G401 (cell line): ENCODE measurements around the gene CA5A. TPM values are rescaled to one million over a fixed set of nuclear protein-coding genes. Genes with fewer than 3 reads are reported as not detected.

Experiments
- DNase-seq: peaks from one replicate; pipeline ENCODE4 v3.0.0-alpha.2; 2015; ENCODE audit warnings: low spot score
- in situ Hi-C: cut with HindIII; loops from 2 replicates; pipeline ENCODE4 v1.10.0; 2016; ENCODE audit warnings: low sequenced_read_pairs, mixed read lengths
- total RNA-seq: library from RNA; depleted of rRNA; stranded (reverse); fragments of >200 nt; shearing (Covaris generic); gene quantifications from 2 replicates; pipeline ENCODE4 v1.2.3, GENCODE V29; 2014; rRNA removed

CA5A gene
- total RNA-seq, 1 experiment from 2014 or later: not detected

DNA sequence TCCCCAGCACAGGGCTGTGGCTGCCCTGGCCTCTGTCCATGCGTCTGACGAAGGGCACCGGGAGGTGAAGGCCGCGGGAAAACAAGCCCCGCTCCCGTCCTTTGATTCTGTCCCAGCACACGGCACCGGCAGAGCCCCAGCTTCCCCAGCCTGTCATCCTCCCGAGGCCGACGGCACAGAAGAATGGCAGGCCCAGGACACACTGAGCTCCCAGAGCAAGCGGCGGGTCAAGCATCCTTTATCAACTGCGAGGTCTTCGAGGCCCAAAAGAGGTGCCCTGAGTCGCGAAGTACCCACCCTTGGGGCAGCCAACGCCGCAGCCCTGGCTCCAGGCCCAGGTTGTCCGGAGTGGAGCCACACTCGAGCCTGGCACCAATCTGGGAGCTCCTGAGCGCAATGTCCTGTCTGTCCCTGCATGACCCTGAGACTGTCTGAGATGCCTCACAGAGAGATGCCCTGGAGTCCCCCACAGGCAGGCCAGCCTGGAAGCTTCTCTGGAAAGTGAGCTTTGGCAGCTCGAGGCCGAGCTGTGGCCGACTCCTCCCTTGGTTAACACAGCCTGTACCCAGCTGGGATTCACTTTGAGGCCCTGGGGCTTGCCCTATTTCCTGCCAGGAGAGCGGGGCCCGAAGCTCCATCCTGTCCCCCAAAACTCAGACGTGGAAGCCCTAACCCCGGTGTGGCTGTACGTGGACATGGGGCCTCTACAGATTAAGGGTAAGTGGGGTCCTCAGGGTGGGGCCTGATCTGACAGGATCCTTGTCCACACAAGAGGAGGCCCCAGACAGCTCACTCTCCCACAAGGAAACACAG lies 90.3 kb downstream of the CA5A start:
- no peak for DNase-seq
- in situ Hi-C loops: no loop called here

- in situ Hi-C loops: no loop called here
- DNase-seq: no peak
These were observed 91.1 kb downstream of the CA5A start for GRCh38 chr16:87845213-87845612.

GRCh38 chr16:87844809-87845208 lies 91.5 kb downstream of the CA5A start:
- no peak for DNase-seq
- in situ Hi-C loops: no loop called here

DNA sequence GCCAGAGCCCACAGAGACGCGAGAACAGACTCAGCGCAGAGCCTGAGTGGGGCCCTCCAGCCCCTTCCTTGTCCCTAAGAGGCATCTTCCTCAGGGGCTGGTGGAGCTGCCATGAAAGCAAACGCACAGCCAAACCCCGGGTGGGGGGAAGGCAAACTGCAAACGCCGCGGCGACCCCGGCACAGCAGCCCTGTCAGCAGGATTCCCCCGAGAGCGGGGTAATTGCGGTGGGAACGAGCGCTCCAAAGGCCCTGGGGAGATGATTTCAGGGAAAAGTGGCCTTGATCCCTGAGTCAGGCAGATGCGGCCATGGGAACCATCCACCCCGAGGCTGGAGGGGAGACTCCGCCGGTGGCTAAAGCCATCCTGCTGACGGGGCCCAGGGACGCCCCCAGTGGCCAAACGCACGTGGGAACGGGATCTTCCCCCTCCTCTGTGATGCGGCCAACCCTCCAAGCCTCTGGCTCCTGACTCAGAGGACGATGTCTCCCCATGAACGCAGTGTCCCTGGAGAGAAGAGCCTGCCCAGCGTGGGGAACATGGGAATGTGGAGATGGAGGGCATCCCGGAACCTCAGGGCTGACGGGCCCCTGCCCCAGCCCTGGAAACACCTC lies 92.1 kb downstream of the CA5A start:
- DNase-seq: no peak
- in situ Hi-C loops: no loop called here

GRCh38 chr16:87843678-87844105 lies 92.6 kb downstream of the CA5A start:
- DNase-seq: no peak
- in situ Hi-C loops: no loop called here

- in situ Hi-C loops: no loop called here
- no peak for DNase-seq
These were observed 94.0 kb downstream of the CA5A start for GRCh38 chr16:87842209-87842869.

- in situ Hi-C loops: no loop called here
- no peak for DNase-seq
These were observed 94.8 kb downstream of the CA5A start for GRCh38 chr16:87841340-87842208.

GRCh38 chr16:87840271-87840978 lies 95.9 kb downstream of the CA5A start:
- DNase-seq: no peak
- in situ Hi-C loops: no loop called here

DNA sequence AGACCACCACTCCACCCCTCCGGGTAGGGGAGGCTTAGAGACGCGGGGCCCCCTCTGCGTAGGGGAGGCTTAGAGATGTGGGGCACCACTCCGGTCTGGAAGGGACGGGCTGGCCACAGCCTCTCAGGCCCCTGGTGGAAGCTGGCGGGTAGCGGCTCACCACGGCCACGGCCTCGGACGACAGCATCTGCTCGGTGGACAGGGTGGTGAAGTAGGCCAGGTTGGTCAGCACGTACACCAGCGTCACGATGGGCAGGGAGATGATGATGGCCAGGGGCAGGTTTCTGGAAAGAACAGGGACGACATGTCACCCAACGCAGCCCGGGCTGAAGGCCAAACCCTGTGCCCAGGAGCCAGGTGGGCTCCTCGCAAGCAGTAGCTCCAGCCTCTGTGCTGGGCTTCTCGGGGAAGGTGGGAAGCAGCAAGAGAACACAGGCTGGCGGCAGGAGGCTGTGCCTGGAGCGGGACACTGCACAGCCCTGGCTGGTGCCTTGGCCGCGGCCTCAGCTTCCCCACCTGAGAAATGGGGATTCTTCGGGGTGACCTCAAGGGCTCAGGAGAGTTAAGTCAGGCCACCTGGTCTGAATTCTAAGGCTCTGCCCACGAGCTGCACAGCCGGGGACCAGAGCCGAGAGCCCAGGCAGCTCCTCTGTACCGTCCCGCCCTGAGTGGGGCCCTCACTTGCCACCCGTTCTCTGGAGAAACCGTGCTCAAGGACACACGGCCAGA lies 96.6 kb downstream of the CA5A start:
- no peak for DNase-seq
- in situ Hi-C loops: no loop called here

DNA sequence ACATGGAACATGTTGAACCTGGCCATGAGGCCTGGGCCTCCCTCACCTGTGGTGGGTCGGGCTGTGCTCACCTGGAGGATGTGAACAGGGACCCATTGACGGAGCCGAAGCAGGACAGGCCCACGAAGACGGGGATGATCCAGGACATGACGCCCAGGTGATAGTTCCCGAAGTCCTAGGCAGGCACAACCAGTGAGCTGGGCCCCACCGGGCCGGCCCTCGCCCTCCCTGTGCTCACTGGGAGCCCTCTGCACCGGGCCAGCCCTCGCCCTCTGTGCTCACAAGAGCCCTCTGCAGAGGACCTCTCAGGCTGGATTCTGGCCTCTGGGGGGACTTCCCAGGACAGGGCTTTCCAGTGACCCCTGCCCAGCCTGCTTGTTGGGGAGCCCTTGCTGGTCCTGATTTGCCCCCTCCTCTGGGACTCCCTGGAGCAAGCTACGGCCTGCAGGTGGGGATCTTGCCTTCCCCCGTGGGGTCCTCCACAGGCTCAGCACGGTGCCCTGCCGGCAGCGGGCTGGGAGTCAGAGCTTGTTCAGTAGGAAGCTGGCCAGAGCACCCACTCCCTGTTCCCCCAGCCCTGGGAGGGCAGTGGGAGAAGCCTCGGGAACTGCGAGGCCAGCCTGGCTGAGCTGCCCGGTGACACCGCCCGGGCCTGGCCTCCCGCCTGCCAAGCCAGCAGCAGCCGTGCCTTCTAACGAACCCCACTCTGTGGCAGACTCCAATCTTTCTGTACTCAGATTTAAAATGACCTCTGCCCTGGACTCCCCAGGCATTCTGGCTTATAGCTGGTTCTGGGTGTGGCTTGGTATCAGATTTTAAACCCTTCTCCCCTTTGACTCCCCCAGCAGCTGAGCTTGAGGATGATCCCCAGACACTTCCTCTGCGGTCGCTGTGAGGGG lies 97.4 kb downstream of the CA5A start:
- no peak for DNase-seq
- in situ Hi-C loops: no loop called here

Other genes starting within 250 kb of the CA5A start
- 41.2 and 42.5 TPM in 2 replicates for gene KLHDC4, start 170.5 kb downstream of the CA5A start, total RNA-seq
- 25.5 and 25.7 TPM in 2 replicates for gene SLC7A5, start 67.0 kb downstream of the CA5A start, total RNA-seq
- gene BANP, start 14.9 kb upstream of the CA5A start, total RNA-seq: 18.3 and 28.4 TPM in 2 replicates